ENCODE data around the gene KIAA1671.

The KIAA1671 gene

GRCh38 chr22:25182131-25183110, 229.9 kb downstream of the KIAA1671 start:
- H3K9ac ChIP-seq (ENCODE audit: low read depth, low read length): peak overlapping the region; percentile 5
- no peak overlapping the region for H3K4me3 ChIP-seq (ENCODE audit: low read depth, low read length)
- H3K4me1 ChIP-seq (ENCODE audit: control insufficient read depth, insufficient read depth, low read length): no peaks in the 10 kb centered on the region
- peaks cover 2% of the 10 kb centered on the region for H3K36me3 ChIP-seq (ENCODE audit: control insufficient read depth, insufficient read depth, low read length)
- H3K9me3 ChIP-seq (ENCODE audit: control insufficient read depth, insufficient read depth, low read length): no peaks in the 10 kb centered on the region
- H3K27me3 ChIP-seq (ENCODE audit: control insufficient read depth, insufficient read depth, low read length): no peaks in the 10 kb centered on the region

- no peaks in the 10 kb centered on the region for H3K9me3 ChIP-seq (ENCODE audit: control insufficient read depth, insufficient read depth, low read length)
- no peak overlapping the region for H3K9ac ChIP-seq (ENCODE audit: low read depth, low read length)
- no peaks in the 10 kb centered on the region for H3K27me3 ChIP-seq (ENCODE audit: control insufficient read depth, insufficient read depth, low read length)
- peaks cover 2% of the 10 kb centered on the region for H3K36me3 ChIP-seq (ENCODE audit: control insufficient read depth, insufficient read depth, low read length)
- no peak overlapping the region for H3K4me3 ChIP-seq (ENCODE audit: low read depth, low read length)
- no peaks in the 10 kb centered on the region for H3K4me1 ChIP-seq (ENCODE audit: control insufficient read depth, insufficient read depth, low read length)
Measured at GRCh38 chr22:25183949-25184619, 231.6 kb downstream of the KIAA1671 start.

GRCh38 chr22:25186140-25186539, 233.6 kb downstream of the KIAA1671 start:
- H3K4me1 ChIP-seq (ENCODE audit: control insufficient read depth, insufficient read depth, low read length): no peaks in the 10 kb centered on the region
- H3K4me3 ChIP-seq (ENCODE audit: low read depth, low read length): no peak overlapping the region
- H3K9ac ChIP-seq (ENCODE audit: low read depth, low read length): no peak overlapping the region
- no peaks in the 10 kb centered on the region for H3K27me3 ChIP-seq (ENCODE audit: control insufficient read depth, insufficient read depth, low read length)
- no peaks in the 10 kb centered on the region for H3K36me3 ChIP-seq (ENCODE audit: control insufficient read depth, insufficient read depth, low read length)
- no peaks in the 10 kb centered on the region for H3K9me3 ChIP-seq (ENCODE audit: control insufficient read depth, insufficient read depth, low read length)

- Histone ChIP-seq H3K9me3 (ENCODE audit: control insufficient read depth, insufficient read depth, low read length) (no peaks in the 10 kb centered on the region), H3K4me1 (ENCODE audit: control insufficient read depth, insufficient read depth, low read length) (no peaks in the 10 kb centered on the region), H3K27me3 (ENCODE audit: control insufficient read depth, insufficient read depth, low read length) (no peaks in the 10 kb centered on the region), H3K4me3 (ENCODE audit: low read depth, low read length) (no peak overlapping the region), H3K9ac (ENCODE audit: low read depth, low read length) (no peak overlapping the region), H3K36me3 (ENCODE audit: control insufficient read depth, insufficient read depth, low read length) (peaks cover 2% of the 10 kb centered on the region)
Measured at GRCh38 chr22:25187469-25187868, 235.0 kb downstream of the KIAA1671 start.

GRCh38 chr22:25192406-25192805, 239.9 kb downstream of the KIAA1671 start:
- peaks cover 4% of the 10 kb centered on the region for H3K36me3 ChIP-seq (ENCODE audit: control insufficient read depth, insufficient read depth, low read length)
- H3K4me1 ChIP-seq (ENCODE audit: control insufficient read depth, insufficient read depth, low read length): no peaks in the 10 kb centered on the region
- no peak overlapping the region for H3K4me3 ChIP-seq (ENCODE audit: low read depth, low read length)
- H3K9ac ChIP-seq (ENCODE audit: low read depth, low read length): no peak overlapping the region
- no peaks in the 10 kb centered on the region for H3K27me3 ChIP-seq (ENCODE audit: control insufficient read depth, insufficient read depth, low read length)
- no peaks in the 10 kb centered on the region for H3K9me3 ChIP-seq (ENCODE audit: control insufficient read depth, insufficient read depth, low read length)

- H3K9ac ChIP-seq (ENCODE audit: low read depth, low read length): no peak overlapping the region
- no peaks in the 10 kb centered on the region for H3K4me1 ChIP-seq (ENCODE audit: control insufficient read depth, insufficient read depth, low read length)
- no peaks in the 10 kb centered on the region for H3K27me3 ChIP-seq (ENCODE audit: control insufficient read depth, insufficient read depth, low read length)
- H3K36me3 ChIP-seq (ENCODE audit: control insufficient read depth, insufficient read depth, low read length): peaks cover 4% of the 10 kb centered on the region
- no peaks in the 10 kb centered on the region for H3K9me3 ChIP-seq (ENCODE audit: control insufficient read depth, insufficient read depth, low read length)
- H3K4me3 ChIP-seq (ENCODE audit: low read depth, low read length): no peak overlapping the region
Measured at GRCh38 chr22:25193130-25193529, 240.6 kb downstream of the KIAA1671 start.

- no peaks in the 10 kb centered on the region for H3K4me1 ChIP-seq (ENCODE audit: control insufficient read depth, insufficient read depth, low read length)
- H3K36me3 ChIP-seq (ENCODE audit: control insufficient read depth, insufficient read depth, low read length): peaks cover 4% of the 10 kb centered on the region
- no peak overlapping the region for H3K9ac ChIP-seq (ENCODE audit: low read depth, low read length)
- H3K27me3 ChIP-seq (ENCODE audit: control insufficient read depth, insufficient read depth, low read length): no peaks in the 10 kb centered on the region
- H3K9me3 ChIP-seq (ENCODE audit: control insufficient read depth, insufficient read depth, low read length): no peaks in the 10 kb centered on the region
- no peak overlapping the region for H3K4me3 ChIP-seq (ENCODE audit: low read depth, low read length)
Measured at GRCh38 chr22:25193548-25193947, 241.0 kb downstream of the KIAA1671 start.

- H3K4me3 ChIP-seq (ENCODE audit: low read depth, low read length): no peak overlapping the region
- no peaks in the 10 kb centered on the region for H3K4me1 ChIP-seq (ENCODE audit: control insufficient read depth, insufficient read depth, low read length)
- H3K9ac ChIP-seq (ENCODE audit: low read depth, low read length): no peak overlapping the region
- peaks cover 4% of the 10 kb centered on the region for H3K36me3 ChIP-seq (ENCODE audit: control insufficient read depth, insufficient read depth, low read length)
- no peaks in the 10 kb centered on the region for H3K9me3 ChIP-seq (ENCODE audit: control insufficient read depth, insufficient read depth, low read length)
- no peaks in the 10 kb centered on the region for H3K27me3 ChIP-seq (ENCODE audit: control insufficient read depth, insufficient read depth, low read length)
Measured at GRCh38 chr22:25196326-25196725, 243.8 kb downstream of the KIAA1671 start.

- Histone ChIP-seq H3K36me3 (ENCODE audit: control insufficient read depth, insufficient read depth, low read length) (peaks cover 4% of the 10 kb centered on the region), H3K9ac (ENCODE audit: low read depth, low read length) (no peak overlapping the region), H3K9me3 (ENCODE audit: control insufficient read depth, insufficient read depth, low read length) (no peaks in the 10 kb centered on the region), H3K27me3 (ENCODE audit: control insufficient read depth, insufficient read depth, low read length) (no peaks in the 10 kb centered on the region), H3K4me3 (ENCODE audit: low read depth, low read length) (no peak overlapping the region), H3K4me1 (ENCODE audit: control insufficient read depth, insufficient read depth, low read length) (no peaks in the 10 kb centered on the region)
Measured at GRCh38 chr22:25197340-25197739, 244.8 kb downstream of the KIAA1671 start.

- Histone ChIP-seq H3K27me3 (ENCODE audit: control insufficient read depth, insufficient read depth, low read length) (no peaks in the 10 kb centered on the region), H3K4me1 (ENCODE audit: control insufficient read depth, insufficient read depth, low read length) (no peaks in the 10 kb centered on the region), H3K36me3 (ENCODE audit: control insufficient read depth, insufficient read depth, low read length) (no peaks in the 10 kb centered on the region), H3K9me3 (ENCODE audit: control insufficient read depth, insufficient read depth, low read length) (no peaks in the 10 kb centered on the region), H3K4me3 (ENCODE audit: low read depth, low read length) (no peak within 1 kb of the TSS), H3K9ac (ENCODE audit: low read depth, low read length) (no peak within 1 kb of the TSS)
Measured at GRCh38 chr22:25199731-25200520, 247.4 kb downstream of the KIAA1671 start, which contains the start of gene CRYBB3. TSS of gene CRYBB3 (plus strand) at chr22:25199858. CDS start at chr22:25201397, 1,539 bp downstream.

- Histone ChIP-seq H3K4me3 (ENCODE audit: low read depth, low read length) (no peak overlapping the region), H3K36me3 (ENCODE audit: control insufficient read depth, insufficient read depth, low read length) (no peaks in the 10 kb centered on the region), H3K9ac (ENCODE audit: low read depth, low read length) (no peak overlapping the region), H3K9me3 (ENCODE audit: control insufficient read depth, insufficient read depth, low read length) (no peaks in the 10 kb centered on the region), H3K27me3 (ENCODE audit: control insufficient read depth, insufficient read depth, low read length) (no peaks in the 10 kb centered on the region), H3K4me1 (ENCODE audit: control insufficient read depth, insufficient read depth, low read length) (no peaks in the 10 kb centered on the region)
Measured at GRCh38 chr22:25200967-25201366, 248.5 kb downstream of the KIAA1671 start.
